NCI-H345 (cell line): ENCODE measurements around the gene CYB561D1.
"Not testable (repeated sequence)": the region's sequence is repeated elsewhere in the genome, so short reads cannot be mapped to it uniquely, and the experiment has no call there.

Experiments
- DNase-seq: peaks from one replicate; lab custom pipeline; 2025; lab: John Stamatoyannopoulos, UW

The CYB561D1 gene

GRCh38 chr1:109493805-109494539 is at the start of gene CYB561D1:
TSS of gene CYB561D1 (plus strand) at chr1:109494094. CDS start at chr1:109494140, 46 bp downstream.
- DNase-seq: peak; percentile 89

GRCh38 chr1:109444346-109444745 is 49.5 kb upstream of the CYB561D1 start:
- DNase-seq: no peak

GRCh38 chr1:109445949-109446695 is 47.8 kb upstream of the CYB561D1 start:
- DNase-seq: not testable (repeated sequence)

- no peak for DNase-seq
Observed at GRCh38 chr1:109447524-109447923, 46.4 kb upstream of the CYB561D1 start.

- no peak for DNase-seq
Observed at GRCh38 chr1:109454497-109455133, 39.3 kb upstream of the CYB561D1 start.

GRCh38 chr1:109457819-109458218 is 36.1 kb upstream of the CYB561D1 start:
- DNase-seq: no peak

- DNase-seq: no peak
Observed at GRCh38 chr1:109466125-109466451, 27.8 kb upstream of the CYB561D1 start.

GRCh38 chr1:109466452-109467300 is 27.2 kb upstream of the CYB561D1 start, which contains the start of gene SYPL2:
TSS of gene SYPL2 (plus strand) at chr1:109466546. CDS start at chr1:109466844, 298 bp downstream.
- DNase-seq: no peak

- DNase-seq: no peak
Observed at GRCh38 chr1:109467301-109467777, 26.6 kb upstream of the CYB561D1 start.

GRCh38 chr1:109468061-109468460 is 25.8 kb upstream of the CYB561D1 start:
- no peak for DNase-seq

GRCh38 chr1:109468903-109469302 is 25.0 kb upstream of the CYB561D1 start:
- DNase-seq: no peak

GRCh38 chr1:109470245-109470644 is 23.6 kb upstream of the CYB561D1 start:
- DNase-seq: no peak

- no peak for DNase-seq
Observed at GRCh38 chr1:109472779-109473178, 21.1 kb upstream of the CYB561D1 start.

- DNase-seq: not testable (repeated sequence)
Observed at GRCh38 chr1:109473284-109474057, 20.4 kb upstream of the CYB561D1 start.

GRCh38 chr1:109474697-109475096 is 19.2 kb upstream of the CYB561D1 start:
- DNase-seq: no peak

GRCh38 chr1:109475261-109475660 is 18.6 kb upstream of the CYB561D1 start:
- DNase-seq: no peak

GRCh38 chr1:109476825-109477224 is 17.1 kb upstream of the CYB561D1 start:
- DNase-seq: no peak

GRCh38 chr1:109477821-109478220 is 16.1 kb upstream of the CYB561D1 start:
- DNase-seq: no peak

- no peak for DNase-seq
Observed at GRCh38 chr1:109478806-109479205, 15.1 kb upstream of the CYB561D1 start.

- no peak for DNase-seq
Observed at GRCh38 chr1:109479311-109479710, 14.6 kb upstream of the CYB561D1 start.

- no peak for DNase-seq
Observed at GRCh38 chr1:109479901-109480300, 14.0 kb upstream of the CYB561D1 start.
